Measurements from ENCODE around the gene RNFT2.
A peak's percentile ranks its signal among the peaks of the same experiment; 100 is the strongest.
"Not testable (repeated sequence)": the region's sequence is repeated elsewhere in the genome, so short reads cannot be mapped to it uniquely, and the experiment has no call there.

RNFT2 gene

DNA sequence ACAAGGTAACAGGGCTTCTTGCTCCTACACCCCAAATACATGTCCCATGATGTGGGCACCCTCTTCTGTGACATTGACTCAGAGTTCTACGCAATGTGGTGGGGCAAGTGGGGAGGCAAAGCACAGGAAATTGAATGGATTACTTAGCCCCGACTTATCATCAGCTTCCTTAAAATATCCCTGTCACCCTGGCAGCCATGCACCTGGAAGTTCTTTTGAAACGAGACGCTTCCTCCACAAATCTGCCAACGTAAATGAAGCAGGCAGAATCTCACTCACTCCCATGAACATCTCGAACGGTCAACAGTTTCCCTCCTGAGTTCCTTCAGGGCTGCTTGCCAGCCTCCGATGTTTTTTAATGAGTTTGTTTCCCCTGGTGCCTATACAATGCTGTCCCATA is 33.5 kb downstream of the RNFT2 start:
- no CpG with 5 or more reads among the region's 8 CpGs for WGBS (ENCODE audit: insufficient coverage, insufficient read length)
- Histone ChIP-seq H3K36me3 (ENCODE audit: control insufficient read depth, insufficient read depth, low read length) (peaks cover 2% of the 10 kb centered on the region), H3K9me3 (ENCODE audit: control insufficient read depth, insufficient read depth, low read length) (no peaks in the 10 kb centered on the region), H3K27ac (ENCODE audit: low read length) (no peak overlapping the region), H3K27me3 (ENCODE audit: control insufficient read depth, insufficient read depth, low read length) (no peaks in the 10 kb centered on the region), H3K4me1 (ENCODE audit: control insufficient read depth, insufficient read depth, low read length) (no peaks in the 10 kb centered on the region), H3K4me3 (ENCODE audit: low read length) (no peak overlapping the region)
- DNase-seq (ENCODE audit: low read depth, low spot score) = no peak

- no peak overlapping the region for H3K4me3 ChIP-seq (ENCODE audit: low read length)
- H3K27ac ChIP-seq (ENCODE audit: low read length) = no peak overlapping the region
- H3K4me1 ChIP-seq (ENCODE audit: control insufficient read depth, insufficient read depth, low read length) = no peaks in the 10 kb centered on the region
- no peaks in the 10 kb centered on the region for H3K36me3 ChIP-seq (ENCODE audit: control insufficient read depth, insufficient read depth, low read length)
- no CpG with 5 or more reads among the region's 4 CpGs for WGBS (ENCODE audit: insufficient coverage, insufficient read length)
- H3K9me3 ChIP-seq (ENCODE audit: control insufficient read depth, insufficient read depth, low read length) = no peaks in the 10 kb centered on the region
- no peaks in the 10 kb centered on the region for H3K27me3 ChIP-seq (ENCODE audit: control insufficient read depth, insufficient read depth, low read length)
- peak; percentile 22 for DNase-seq (ENCODE audit: low read depth, low spot score)
Observed at GRCh38 chr12:116773276-116773731, 35.2 kb downstream of the RNFT2 start.

GRCh38 chr12:116774020-116774419 is 35.9 kb downstream of the RNFT2 start:
- Histone ChIP-seq H3K4me3 (ENCODE audit: low read length) (no peak overlapping the region), H3K9me3 (ENCODE audit: control insufficient read depth, insufficient read depth, low read length) (no peaks in the 10 kb centered on the region), H3K4me1 (ENCODE audit: control insufficient read depth, insufficient read depth, low read length) (no peaks in the 10 kb centered on the region), H3K36me3 (ENCODE audit: control insufficient read depth, insufficient read depth, low read length) (0 out of 2 replicates have a peak, but pooled peaks cover under 1% of the 10 kb centered on the region), H3K27ac (ENCODE audit: low read length) (no peak overlapping the region), H3K27me3 (ENCODE audit: control insufficient read depth, insufficient read depth, low read length) (no peaks in the 10 kb centered on the region)
- no CpG with 5 or more reads among the region's 4 CpGs for WGBS (ENCODE audit: insufficient coverage, insufficient read length)
- no peak for DNase-seq (ENCODE audit: low read depth, low spot score)

- Histone ChIP-seq H3K27me3 (ENCODE audit: control insufficient read depth, insufficient read depth, low read length) (no peaks in the 10 kb centered on the region), H3K4me1 (ENCODE audit: control insufficient read depth, insufficient read depth, low read length) (no peaks in the 10 kb centered on the region), H3K9me3 (ENCODE audit: control insufficient read depth, insufficient read depth, low read length) (no peaks in the 10 kb centered on the region), H3K36me3 (ENCODE audit: control insufficient read depth, insufficient read depth, low read length) (peaks cover 9% of the 10 kb centered on the region; the same call in 1 of the 2 replicates), H3K27ac (ENCODE audit: low read length) (no peak overlapping the region), H3K4me3 (ENCODE audit: low read length) (no peak overlapping the region)
- no peak for DNase-seq (ENCODE audit: low read depth, low spot score)
- WGBS (ENCODE audit: insufficient coverage, insufficient read length) = no CpG with 5 or more reads among the region's 1 CpG
Observed at GRCh38 chr12:116777245-116777644, 39.1 kb downstream of the RNFT2 start.

GRCh38 chr12:116779597-116779996 is 41.5 kb downstream of the RNFT2 start:
- no peak for DNase-seq (ENCODE audit: low read depth, low spot score)
- WGBS (ENCODE audit: insufficient coverage, insufficient read length) = no CpG with 5 or more reads among the region's 2 CpGs
- no peaks in the 10 kb centered on the region for H3K4me1 ChIP-seq (ENCODE audit: control insufficient read depth, insufficient read depth, low read length)
- no peaks in the 10 kb centered on the region for H3K27me3 ChIP-seq (ENCODE audit: control insufficient read depth, insufficient read depth, low read length)
- no peak overlapping the region for H3K4me3 ChIP-seq (ENCODE audit: low read length)
- H3K36me3 ChIP-seq (ENCODE audit: control insufficient read depth, insufficient read depth, low read length) = peaks cover 13% of the 10 kb centered on the region; the same call in 1 of the 2 replicates
- no peak overlapping the region for H3K27ac ChIP-seq (ENCODE audit: low read length)
- no peaks in the 10 kb centered on the region for H3K9me3 ChIP-seq (ENCODE audit: control insufficient read depth, insufficient read depth, low read length)

DNA sequence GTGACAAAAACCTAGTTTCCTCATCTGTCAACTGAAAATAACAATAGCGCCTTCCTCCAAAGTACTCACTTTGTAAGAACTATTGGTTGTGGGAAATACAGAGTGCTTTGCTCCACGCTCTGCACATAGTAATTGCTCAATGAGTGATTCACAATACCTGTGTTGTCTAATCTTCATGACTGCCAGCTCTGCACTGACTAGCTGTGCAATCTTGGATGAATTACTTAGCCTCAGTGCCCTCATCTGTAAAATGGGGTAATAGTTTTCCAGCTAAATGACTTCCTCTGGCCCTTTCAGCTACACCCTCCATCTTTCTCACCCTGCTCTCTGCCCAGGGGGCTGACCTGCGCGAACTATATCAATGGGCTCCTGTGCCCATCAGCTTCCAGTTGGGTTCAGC is 42.8 kb downstream of the RNFT2 start:
- Histone ChIP-seq H3K27me3 (ENCODE audit: control insufficient read depth, insufficient read depth, low read length) (no peaks in the 10 kb centered on the region), H3K36me3 (ENCODE audit: control insufficient read depth, insufficient read depth, low read length) (peaks cover 16% of the 10 kb centered on the region; the same call in 1 of the 2 replicates), H3K4me1 (ENCODE audit: control insufficient read depth, insufficient read depth, low read length) (no peaks in the 10 kb centered on the region), H3K9me3 (ENCODE audit: control insufficient read depth, insufficient read depth, low read length) (no peaks in the 10 kb centered on the region), H3K4me3 (ENCODE audit: low read length) (no peak overlapping the region), H3K27ac (ENCODE audit: low read length) (no peak overlapping the region)
- no CpG with 5 or more reads among the region's 4 CpGs for WGBS (ENCODE audit: insufficient coverage, insufficient read length)
- no peak for DNase-seq (ENCODE audit: low read depth, low spot score)

GRCh38 chr12:116783525-116784237 is 45.6 kb downstream of the RNFT2 start:
- Histone ChIP-seq H3K4me1 (ENCODE audit: control insufficient read depth, insufficient read depth, low read length) (no peaks in the 10 kb centered on the region), H3K36me3 (ENCODE audit: control insufficient read depth, insufficient read depth, low read length) (peaks cover 19% of the 10 kb centered on the region; the same call in 1 of the 2 replicates), H3K27me3 (ENCODE audit: control insufficient read depth, insufficient read depth, low read length) (no peaks in the 10 kb centered on the region), H3K9me3 (ENCODE audit: control insufficient read depth, insufficient read depth, low read length) (no peaks in the 10 kb centered on the region), H3K4me3 (ENCODE audit: low read length) (no peak overlapping the region), H3K27ac (ENCODE audit: low read length) (no peak overlapping the region)
- DNase-seq (ENCODE audit: low read depth, low spot score) = no peak
- WGBS (ENCODE audit: insufficient coverage, insufficient read length) = no CpG with 5 or more reads among the region's 6 CpGs

DNA sequence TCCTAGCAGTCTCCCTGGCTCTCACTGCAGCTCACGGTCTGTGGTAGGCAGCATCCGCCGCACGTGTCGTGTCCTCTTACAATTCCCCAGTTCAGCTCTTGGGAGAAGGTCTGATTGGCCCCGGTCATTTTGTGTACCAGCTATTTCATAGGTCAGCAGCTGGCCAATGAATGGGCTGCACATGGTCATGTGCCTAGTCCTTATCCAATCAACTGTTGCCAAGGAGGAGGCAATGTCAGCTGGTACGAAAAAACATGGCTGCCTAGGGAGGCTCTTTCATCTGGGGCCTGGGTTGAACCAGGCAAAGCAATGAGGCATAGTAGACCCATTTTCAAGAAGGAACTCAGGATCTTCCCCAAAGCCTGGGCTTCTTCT is 46.1 kb downstream of the RNFT2 start:
- Histone ChIP-seq H3K4me1 (ENCODE audit: control insufficient read depth, insufficient read depth, low read length) (no peaks in the 10 kb centered on the region), H3K36me3 (ENCODE audit: control insufficient read depth, insufficient read depth, low read length) (peaks cover 17% of the 10 kb centered on the region; the same call in 1 of the 2 replicates), H3K4me3 (ENCODE audit: low read length) (no peak overlapping the region), H3K27me3 (ENCODE audit: control insufficient read depth, insufficient read depth, low read length) (no peaks in the 10 kb centered on the region), H3K9me3 (ENCODE audit: control insufficient read depth, insufficient read depth, low read length) (no peaks in the 10 kb centered on the region), H3K27ac (ENCODE audit: low read length) (no peak overlapping the region)
- DNase-seq (ENCODE audit: low read depth, low spot score) = no peak
- WGBS (ENCODE audit: insufficient coverage, insufficient read length) = no CpG with 5 or more reads among the region's 7 CpGs

DNA sequence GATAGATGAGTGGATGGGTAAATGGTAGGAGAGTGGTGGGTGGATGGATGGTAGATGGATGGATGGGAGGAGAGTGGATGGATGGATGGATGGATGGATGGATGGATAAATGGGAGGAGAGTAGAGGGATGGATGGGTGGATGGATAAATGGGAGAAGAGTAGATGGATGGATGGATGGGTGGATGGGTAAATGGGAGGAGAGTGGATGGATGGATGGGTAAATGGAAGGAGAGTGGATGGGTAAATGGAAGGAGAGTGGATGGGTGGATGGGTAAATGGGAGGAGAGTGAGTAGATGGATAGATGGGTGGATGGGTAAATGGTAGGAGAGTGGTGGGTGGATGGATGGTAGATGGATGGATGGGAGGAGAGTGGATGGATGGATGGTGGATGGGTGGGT is 51.4 kb downstream of the RNFT2 start:
- H3K36me3 ChIP-seq (ENCODE audit: control insufficient read depth, insufficient read depth, low read length); H3K9me3 ChIP-seq (ENCODE audit: control insufficient read depth, insufficient read depth, low read length); H3K27me3 ChIP-seq (ENCODE audit: control insufficient read depth, insufficient read depth, low read length); H3K4me3 ChIP-seq (ENCODE audit: low read length); DNase-seq (ENCODE audit: low read depth, low spot score); H3K27ac ChIP-seq (ENCODE audit: low read length); H3K4me1 ChIP-seq (ENCODE audit: control insufficient read depth, insufficient read depth, low read length): not testable (repeated sequence)

DNA sequence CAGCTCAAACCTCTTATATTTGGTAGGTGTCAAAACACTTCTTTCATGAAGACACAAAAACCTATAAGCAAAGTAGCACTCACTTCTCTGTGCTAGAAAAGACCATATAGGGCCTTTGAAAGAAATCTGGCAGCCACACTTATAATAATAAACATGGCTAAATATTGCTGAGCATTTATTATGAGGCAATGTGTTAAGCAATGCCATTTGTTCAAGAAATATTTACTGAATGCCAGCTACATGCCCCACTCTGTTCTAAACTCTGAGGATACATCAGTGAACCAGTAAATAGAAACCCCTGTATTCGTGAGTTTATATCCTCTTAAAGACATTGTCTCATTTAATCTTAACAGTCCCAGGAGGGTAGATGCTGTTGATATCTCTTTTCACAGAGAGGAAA is 52.0 kb downstream of the RNFT2 start:
- H3K27ac ChIP-seq (ENCODE audit: low read length) = no peak overlapping the region
- H3K4me1 ChIP-seq (ENCODE audit: control insufficient read depth, insufficient read depth, low read length) = no peaks in the 10 kb centered on the region
- H3K27me3 ChIP-seq (ENCODE audit: control insufficient read depth, insufficient read depth, low read length) = no peaks in the 10 kb centered on the region
- peaks cover 6% of the 10 kb centered on the region; the same call in 1 of the 2 replicates for H3K36me3 ChIP-seq (ENCODE audit: control insufficient read depth, insufficient read depth, low read length)
- H3K4me3 ChIP-seq (ENCODE audit: low read length) = no peak overlapping the region
- no CpG with 5 or more reads among the region's 1 CpG for WGBS (ENCODE audit: insufficient coverage, insufficient read length)
- DNase-seq (ENCODE audit: low read depth, low spot score) = no peak
- H3K9me3 ChIP-seq (ENCODE audit: control insufficient read depth, insufficient read depth, low read length) = no peaks in the 10 kb centered on the region

GRCh38 chr12:116792403-116792802 is 54.3 kb downstream of the RNFT2 start:
- no peaks in the 10 kb centered on the region for H3K4me1 ChIP-seq (ENCODE audit: control insufficient read depth, insufficient read depth, low read length)
- H3K27ac ChIP-seq (ENCODE audit: low read length) = no peak overlapping the region
- no peaks in the 10 kb centered on the region for H3K9me3 ChIP-seq (ENCODE audit: control insufficient read depth, insufficient read depth, low read length)
- no CpG with 5 or more reads among the region's 10 CpGs for WGBS (ENCODE audit: insufficient coverage, insufficient read length)
- no peak for DNase-seq (ENCODE audit: low read depth, low spot score)
- 0 out of 2 replicates have a peak, but pooled peaks cover 2% of the 10 kb centered on the region for H3K36me3 ChIP-seq (ENCODE audit: control insufficient read depth, insufficient read depth, low read length)
- H3K27me3 ChIP-seq (ENCODE audit: control insufficient read depth, insufficient read depth, low read length) = no peaks in the 10 kb centered on the region
- H3K4me3 ChIP-seq (ENCODE audit: low read length) = no peak overlapping the region

Measured in iPS DF 6.9 (cell line).